Loucy (cell line): ENCODE results near the gene QRFP.

ENCODE experiments used
- H2AFZ ChIP-seq: fragments of 200-600 bp; sonication (generic); 2 replicates; pipeline ENCODE4 v1.6.0; 2016; ENCODE audit warnings: antibody characterized with exemption, mild to moderate bottlenecking, low read length, moderate library complexity
- H3F3A ChIP-seq: fragments of 200-600 bp; 2 replicates; pipeline ENCODE4 v1.6.0; 2016; ENCODE audit warnings: antibody characterized with exemption, low read depth, mild to moderate bottlenecking
- H3K27me3 ChIP-seq: fragments of 200-600 bp; sonication (generic); 2 replicates; pipeline ENCODE4 v1.6.1; 2014; ENCODE audit warnings: low read length, mild to moderate bottlenecking; ENCODE audit not compliant: insufficient read depth, poor library complexity, severe bottlenecking
- H3K36me3 ChIP-seq: fragments of 200-600 bp; sonication (generic); 2 replicates; pipeline ENCODE4 v1.6.1; 2016; ENCODE audit warnings: low read length; ENCODE audit not compliant: insufficient read depth
- H3K4me1 ChIP-seq: fragments of 200-600 bp; sonication (generic); 2 replicates; pipeline ENCODE4 v1.5.1; 2014; ENCODE audit warnings: low read length, mild to moderate bottlenecking; ENCODE audit not compliant: insufficient read depth, poor library complexity, severe bottlenecking
- H3K4me2 ChIP-seq: fragments of 200-600 bp; sonication (generic); 2 replicates; pipeline ENCODE4 v1.6.0; 2014; ENCODE audit warnings: antibody characterized with exemption, low read length, low read depth, mild to moderate bottlenecking; ENCODE audit not compliant: poor library complexity, severe bottlenecking
- H3K4me3 ChIP-seq: fragments of 200-600 bp; sonication (generic); 2 replicates; pipeline ENCODE4 v1.5.1; 2014; ENCODE audit warnings: low read length, mild to moderate bottlenecking, mixed read lengths; ENCODE audit not compliant: poor library complexity, severe bottlenecking
- H3K79me2 ChIP-seq: fragments of 200-600 bp; sonication (generic); 2 replicates; pipeline ENCODE4 v1.6.1; 2014; ENCODE audit warnings: low read length; ENCODE audit not compliant: insufficient read depth
- H3K9ac ChIP-seq: fragments of 200-600 bp; sonication (generic); 2 replicates; pipeline ENCODE4 v1.6.0; 2014; ENCODE audit warnings: mild to moderate bottlenecking, low read depth, low read length, moderate library complexity; ENCODE audit not compliant: poor library complexity, severe bottlenecking
- H3K9me2 ChIP-seq: fragments of 200-600 bp; sonication (generic); replicated peaks from 2 replicates; pipeline ENCODE4 v1.6.1; 2016; ENCODE audit warnings: low read depth, low read length, mixed read lengths
- H3K9me3 ChIP-seq: fragments of 200-600 bp; sonication (generic); 2 replicates; pipeline ENCODE4 v1.6.1; 2014; ENCODE audit warnings: mild to moderate bottlenecking, antibody characterized with exemption, low read length, low read depth; ENCODE audit not compliant: insufficient read depth
- H4K20me1 ChIP-seq: fragments of 200-600 bp; sonication (generic); 2 replicates; pipeline ENCODE4 v1.6.0; 2014; ENCODE audit warnings: antibody characterized with exemption, low read length, mild to moderate bottlenecking; ENCODE audit not compliant: insufficient read depth, poor library complexity, severe bottlenecking
- CTCF ChIP-seq: fragments of 200-600 bp; sonication (generic); conservative IDR thresholded peaks from 2 replicates; pipeline ENCODE4 v1.5.1; 2014; ENCODE audit warnings: mild to moderate bottlenecking, antibody characterized with exemption, low read length
- EZH2phosphoT487 ChIP-seq: fragments of 200-600 bp; IDR thresholded peaks from 2 replicates; pipeline ENCODE4 v1.6.1; 2018; ENCODE audit warnings: antibody characterized with exemption, mild to moderate bottlenecking, moderate library complexity, borderline replicate concordance

Gene QRFP

GRCh38 chr9:130934246-130934645, 37.6 kb upstream of the QRFP start:
- Histone ChIP-seq H3K9ac (no peak overlapping the region), H3K9me3 (no peaks in the 10 kb centered on the region), H3K4me2 (no peak overlapping the region), H2AFZ (no peak overlapping the region), H3K79me2 (no peaks in the 10 kb centered on the region), H3F3A (no peaks in the 10 kb centered on the region), H3K4me3 (no peak overlapping the region), H4K20me1 (no peaks in the 10 kb centered on the region), H3K27me3 (no peaks in the 10 kb centered on the region), H3K9me2 (no peaks in the 10 kb centered on the region), H3K36me3 (no peaks in the 10 kb centered on the region), H3K4me1 (no peaks in the 10 kb centered on the region)
- TF ChIP-seq EZH2phosphoT487 = no peak
- no peak for TF ChIP-seq CTCF

GRCh38 chr9:130933114-130934046, 36.8 kb upstream of the QRFP start:
- no peak overlapping the region for H3K9ac ChIP-seq
- H4K20me1 ChIP-seq = no peaks in the 10 kb centered on the region
- H3K36me3 ChIP-seq = no peaks in the 10 kb centered on the region
- H3K4me2 ChIP-seq = no peak overlapping the region
- no peaks in the 10 kb centered on the region for H3K9me3 ChIP-seq
- no peaks in the 10 kb centered on the region for H3K79me2 ChIP-seq
- H3K4me1 ChIP-seq = no peaks in the 10 kb centered on the region
- H3F3A ChIP-seq = no peaks in the 10 kb centered on the region
- no peak for TF ChIP-seq CTCF
- TF ChIP-seq EZH2phosphoT487 = no peak
- H3K9me2 ChIP-seq = no peaks in the 10 kb centered on the region
- no peak overlapping the region for H3K4me3 ChIP-seq
- H2AFZ ChIP-seq = no peak overlapping the region
- H3K27me3 ChIP-seq = no peaks in the 10 kb centered on the region

GRCh38 chr9:130932255-130933079, 35.9 kb upstream of the QRFP start:
- Histone ChIP-seq H3K9me3 (no peaks in the 10 kb centered on the region), H3K27me3 (no peaks in the 10 kb centered on the region), H3K4me3 (no peak overlapping the region), H2AFZ (no peak overlapping the region), H3F3A (no peaks in the 10 kb centered on the region), H3K9ac (no peak overlapping the region), H3K36me3 (no peaks in the 10 kb centered on the region), H3K4me2 (no peak overlapping the region), H4K20me1 (no peaks in the 10 kb centered on the region), H3K4me1 (no peaks in the 10 kb centered on the region), H3K9me2 (no peaks in the 10 kb centered on the region), H3K79me2 (no peaks in the 10 kb centered on the region)
- TF ChIP-seq CTCF (no peak), EZH2phosphoT487 (no peak)
